Measurements from ENCODE around the gene DIP2B. TPM values are rescaled to one million over a fixed set of nuclear protein-coding genes. Genes with fewer than 3 reads are reported as not detected.

Gene DIP2B
- total RNA-seq, 4 donors from 2014 or later = 68.6 to 97.2 (median 73.7) TPM

DNA sequence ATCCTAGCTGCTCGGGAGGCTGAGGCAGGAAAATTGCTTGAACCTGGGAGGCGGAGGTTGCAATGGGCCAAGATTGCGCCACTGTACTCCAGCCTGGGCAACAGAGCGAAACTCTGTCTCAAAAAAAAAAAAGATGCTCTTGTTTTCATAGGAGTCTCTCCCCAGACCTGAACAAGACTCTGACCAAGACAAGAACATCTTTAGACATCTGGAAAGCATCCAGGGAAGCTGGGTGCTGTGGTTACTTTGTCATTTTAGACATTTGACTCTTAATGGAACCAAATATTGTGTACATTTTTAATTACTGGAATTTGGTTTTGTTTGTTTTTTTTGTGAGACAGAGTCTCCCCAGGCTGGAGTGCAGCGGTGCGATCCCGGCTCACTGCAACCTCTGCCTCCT is 238.0 kb downstream of the DIP2B start:
- H3K9me3 ChIP-seq = no peaks in the 10 kb centered on the region
- peaks cover 98% of the 10 kb centered on the region for H3K36me3 ChIP-seq
- WGBS = 98% methylated on average over 7 of the region's 7 CpGs
- TF ChIP-seq EP300 (IDR thresholded peaks at IDR 0.05) (no peak), POLR2AphosphoS5 (IDR thresholded peaks at IDR 0.05) (no peak), POLR2A (IDR thresholded peaks at IDR 0.05) (no peak)
- no peak overlapping the region for H3K4me3 ChIP-seq
- no peak for DNase-seq (ENCODE audit: low spot score in 2 of 2)
- no peaks in the 10 kb centered on the region for H3K27me3 ChIP-seq
- H3K27ac ChIP-seq = no peak overlapping the region
- H3K4me1 ChIP-seq = no peaks in the 10 kb centered on the region

DNA sequence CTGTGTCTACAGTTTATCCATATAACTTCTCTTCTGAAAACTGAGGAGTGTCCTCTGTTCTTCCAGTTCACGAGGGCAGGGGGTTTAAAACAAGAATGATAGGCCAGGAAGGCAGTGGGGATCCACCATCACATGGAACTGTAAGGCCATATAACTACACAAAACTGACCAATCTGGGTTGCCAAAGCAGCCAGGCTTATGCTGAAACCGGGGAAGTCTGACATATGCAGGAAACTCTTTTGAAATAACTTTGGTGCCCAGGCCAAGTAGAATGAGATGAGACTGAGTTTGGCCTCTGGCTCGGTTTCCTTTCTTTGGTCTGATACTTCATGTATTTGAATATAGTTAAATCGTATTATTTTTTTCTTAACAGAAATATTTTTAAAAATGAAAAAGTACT is 241.1 kb downstream of the DIP2B start:
- no peak overlapping the region for H3K4me3 ChIP-seq
- no peak for TF ChIP-seq EP300 (IDR thresholded peaks at IDR 0.05)
- no peak for TF ChIP-seq CTCF (IDR thresholded peaks at IDR 0.05)
- TF ChIP-seq POLR2A (IDR thresholded peaks at IDR 0.05) = no peak
- TF ChIP-seq POLR2AphosphoS5 (IDR thresholded peaks at IDR 0.05) = no peak
- 76% methylated on average over 4 of the region's 4 CpGs for WGBS
- H3K27me3 ChIP-seq = no peaks in the 10 kb centered on the region
- H3K27ac ChIP-seq = no peak overlapping the region
- no peaks in the 10 kb centered on the region for H3K9me3 ChIP-seq
- no peak for DNase-seq (ENCODE audit: low spot score in 2 of 2)
- no peaks in the 10 kb centered on the region for H3K4me1 ChIP-seq
- peaks cover 70% of the 10 kb centered on the region for H3K36me3 ChIP-seq

GRCh38 chr12:50746431-50746830 is 241.6 kb downstream of the DIP2B start:
- Histone ChIP-seq H3K27me3 (no peaks in the 10 kb centered on the region), H3K9me3 (no peaks in the 10 kb centered on the region), H3K4me1 (no peaks in the 10 kb centered on the region), H3K4me3 (no peak overlapping the region), H3K27ac (no peak overlapping the region), H3K36me3 (peaks cover 64% of the 10 kb centered on the region)
- 92% methylated on average over 3 of the region's 3 CpGs for WGBS
- DNase-seq (ENCODE audit: low spot score in 2 of 2) = no peak
- TF ChIP-seq EP300 (IDR thresholded peaks at IDR 0.05) (no peak), POLR2A (IDR thresholded peaks at IDR 0.05) (no peak), POLR2AphosphoS5 (IDR thresholded peaks at IDR 0.05) (no peak), CTCF (IDR thresholded peaks at IDR 0.05) (no peak)

DNA sequence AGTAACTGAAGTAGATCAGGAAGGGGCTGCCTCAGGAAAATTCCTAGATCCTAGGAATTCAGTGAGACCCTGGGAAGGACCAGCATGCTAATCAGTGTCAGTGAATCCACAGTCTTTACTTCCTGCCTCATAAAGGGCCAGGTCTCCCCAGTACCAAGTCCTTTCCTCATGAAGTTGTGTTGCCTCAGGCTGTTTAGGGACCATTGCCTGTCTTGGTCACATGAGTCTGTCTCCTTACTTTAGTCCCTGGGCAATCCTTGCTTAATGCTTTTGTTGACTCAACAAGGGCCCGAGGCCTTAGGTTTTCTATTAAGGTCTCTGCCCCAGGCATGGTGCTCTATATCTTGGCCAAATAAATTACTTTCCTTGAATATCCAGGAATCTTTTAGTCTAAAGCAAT is 243.0 kb downstream of the DIP2B start:
- no peak for DNase-seq (ENCODE audit: low spot score in 2 of 2)
- H3K27ac ChIP-seq = no peak overlapping the region
- 67% methylated on average over 1 of the region's 1 CpG for WGBS
- no peak overlapping the region for H3K4me3 ChIP-seq
- no peaks in the 10 kb centered on the region for H3K9me3 ChIP-seq
- peaks cover 50% of the 10 kb centered on the region for H3K36me3 ChIP-seq
- no peaks in the 10 kb centered on the region for H3K4me1 ChIP-seq
- H3K27me3 ChIP-seq = no peaks in the 10 kb centered on the region
- no peak for TF ChIP-seq CTCF (IDR thresholded peaks at IDR 0.05)

- Histone ChIP-seq H3K9me3 (no peaks in the 10 kb centered on the region), H3K4me3 (no peak overlapping the region), H3K27ac (no peak overlapping the region), H3K4me1 (no peaks in the 10 kb centered on the region), H3K36me3 (peaks cover 34% of the 10 kb centered on the region), H3K27me3 (no peaks in the 10 kb centered on the region)
- TF ChIP-seq POLR2AphosphoS5 (IDR thresholded peaks at IDR 0.05) = no peak
- TF ChIP-seq POLR2A (IDR thresholded peaks at IDR 0.05) = no peak
- no peak for TF ChIP-seq CTCF (IDR thresholded peaks at IDR 0.05)
- no peak for TF ChIP-seq EP300 (IDR thresholded peaks at IDR 0.05)
- no peak for DNase-seq (ENCODE audit: low spot score in 2 of 2)
- WGBS = 93% methylated on average over 2 of the region's 2 CpGs
Measured at GRCh38 chr12:50749459-50749882, 244.7 kb downstream of the DIP2B start.

GRCh38 chr12:50750366-50750765 is 245.6 kb downstream of the DIP2B start:
- no peaks in the 10 kb centered on the region for H3K4me1 ChIP-seq
- WGBS = 85% methylated on average over 4 of the region's 4 CpGs

More at GRCh38 chr12:50750366-50750765, 245.6 kb downstream of the DIP2B start:
- Histone ChIP-seq H3K36me3 (peaks cover 25% of the 10 kb centered on the region), H3K9me3 (no peaks in the 10 kb centered on the region), H3K27me3 (no peaks in the 10 kb centered on the region), H3K4me3 (no peak overlapping the region), H3K27ac (no peak overlapping the region)
- DNase-seq (ENCODE audit: low spot score in 2 of 2) = no peak
- TF ChIP-seq CTCF (IDR thresholded peaks at IDR 0.05) (no peak), POLR2AphosphoS5 (IDR thresholded peaks at IDR 0.05) (no peak), POLR2A (IDR thresholded peaks at IDR 0.05) (no peak), EP300 (IDR thresholded peaks at IDR 0.05) (no peak)

Measured in suprapubic skin (tissue), 4 donors.